Body of pancreas (tissue), 4 donors: ENCODE measurements around the gene MS4A14.

Experiments used
- POLR2A ChIP-seq, 3 donors: fragments of 450-650 bp; IDR thresholded peaks; one replicate each; pipeline ENCODE4 v1.6.1; 2016; ENCODE audit warnings: antibody characterized with exemption in 3 of 3, mild to moderate bottlenecking in 2 of 3
- TF ChIP-seq, protein P1 (sequence below), 7 experiments: fragments of 450-650 bp in 4 of 7; fragments of 200-600 bp in 3 of 7; sonication (generic) in 3 of 7; IDR thresholded peaks; one replicate each; pipeline ENCODE4 v1.5.1; 2016 to 2019; ENCODE audit warnings: antibody characterized with exemption in 7 of 7

DNA sequence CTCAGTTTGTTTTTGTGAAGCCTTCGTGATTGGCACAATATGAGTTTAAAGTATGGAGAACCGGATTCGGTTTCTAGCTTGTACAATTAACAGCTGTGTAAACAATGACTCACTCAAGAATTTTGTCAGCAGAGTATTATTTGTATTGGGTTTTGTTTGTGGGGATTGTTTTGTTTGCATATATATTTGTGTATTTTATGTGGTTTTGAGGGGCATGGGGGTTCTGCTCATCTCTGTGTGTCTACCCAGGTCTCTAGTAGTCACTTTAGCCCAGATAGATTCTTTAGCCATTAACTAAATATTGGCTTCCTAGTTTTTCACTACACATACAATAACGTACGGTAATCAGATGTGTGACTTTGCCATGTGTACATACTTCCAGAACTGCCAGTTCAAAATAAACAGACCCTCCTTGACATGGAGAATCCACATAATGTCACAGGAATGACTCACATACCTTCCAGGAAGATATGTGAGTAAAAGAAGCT is 25.4 kb upstream of the MS4A14 start:
- TF ChIP-seq POLR2A (IDR thresholded peaks at IDR 0.05): no peak
- TF ChIP-seq, protein P1, sequence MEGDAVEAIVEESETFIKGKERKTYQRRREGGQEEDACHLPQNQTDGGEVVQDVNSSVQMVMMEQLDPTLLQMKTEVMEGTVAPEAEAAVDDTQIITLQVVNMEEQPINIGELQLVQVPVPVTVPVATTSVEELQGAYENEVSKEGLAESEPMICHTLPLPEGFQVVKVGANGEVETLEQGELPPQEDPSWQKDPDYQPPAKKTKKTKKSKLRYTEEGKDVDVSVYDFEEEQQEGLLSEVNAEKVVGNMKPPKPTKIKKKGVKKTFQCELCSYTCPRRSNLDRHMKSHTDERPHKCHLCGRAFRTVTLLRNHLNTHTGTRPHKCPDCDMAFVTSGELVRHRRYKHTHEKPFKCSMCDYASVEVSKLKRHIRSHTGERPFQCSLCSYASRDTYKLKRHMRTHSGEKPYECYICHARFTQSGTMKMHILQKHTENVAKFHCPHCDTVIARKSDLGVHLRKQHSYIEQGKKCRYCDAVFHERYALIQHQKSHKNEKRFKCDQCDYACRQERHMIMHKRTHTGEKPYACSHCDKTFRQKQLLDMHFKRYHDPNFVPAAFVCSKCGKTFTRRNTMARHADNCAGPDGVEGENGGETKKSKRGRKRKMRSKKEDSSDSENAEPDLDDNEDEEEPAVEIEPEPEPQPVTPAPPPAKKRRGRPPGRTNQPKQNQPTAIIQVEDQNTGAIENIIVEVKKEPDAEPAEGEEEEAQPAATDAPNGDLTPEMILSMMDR (IDR thresholded peaks at IDR 0.05): no peak
